Measurements from ENCODE around the gene ADRA2C.
"Not testable (repeated sequence)": the region's sequence is repeated elsewhere in the genome, so short reads cannot be mapped to it uniquely, and the experiment has no call there.

The ADRA2C gene

GRCh38 chr4:3812211-3812934 lies 46.2 kb downstream of the ADRA2C start:
- DNase-seq (ENCODE audit: low read depth in 3 of 3): no peak

GRCh38 chr4:3813151-3814052 lies 47.2 kb downstream of the ADRA2C start:
- DNase-seq (ENCODE audit: low read depth in 3 of 3): no peak

- no peak for DNase-seq (ENCODE audit: low read depth in 3 of 3)
These were observed 47.9 kb downstream of the ADRA2C start for GRCh38 chr4:3814053-3814570.

GRCh38 chr4:3814838-3815237 lies 48.7 kb downstream of the ADRA2C start:
- DNase-seq (ENCODE audit: low read depth in 3 of 3): not testable (repeated sequence)

GRCh38 chr4:3816256-3816825 lies 50.2 kb downstream of the ADRA2C start:
- no peak for DNase-seq (ENCODE audit: low read depth in 3 of 3)

- DNase-seq (ENCODE audit: low read depth in 3 of 3): no peak
These were observed 51.1 kb downstream of the ADRA2C start for GRCh38 chr4:3816983-3817960.

All from stimulated activated CD4-positive, alpha-beta T cell treated with anti-CD3 and anti-CD28 coated beads, TNF-alpha, amount 100 ng/mL, for 48 hours (primary cell).